ENCODE measurements around the gene F13B.
"Not testable (repeated sequence)": the region's sequence is repeated elsewhere in the genome, so short reads cannot be mapped to it uniquely, and the experiment has no call there.

Gene F13B

DNA sequence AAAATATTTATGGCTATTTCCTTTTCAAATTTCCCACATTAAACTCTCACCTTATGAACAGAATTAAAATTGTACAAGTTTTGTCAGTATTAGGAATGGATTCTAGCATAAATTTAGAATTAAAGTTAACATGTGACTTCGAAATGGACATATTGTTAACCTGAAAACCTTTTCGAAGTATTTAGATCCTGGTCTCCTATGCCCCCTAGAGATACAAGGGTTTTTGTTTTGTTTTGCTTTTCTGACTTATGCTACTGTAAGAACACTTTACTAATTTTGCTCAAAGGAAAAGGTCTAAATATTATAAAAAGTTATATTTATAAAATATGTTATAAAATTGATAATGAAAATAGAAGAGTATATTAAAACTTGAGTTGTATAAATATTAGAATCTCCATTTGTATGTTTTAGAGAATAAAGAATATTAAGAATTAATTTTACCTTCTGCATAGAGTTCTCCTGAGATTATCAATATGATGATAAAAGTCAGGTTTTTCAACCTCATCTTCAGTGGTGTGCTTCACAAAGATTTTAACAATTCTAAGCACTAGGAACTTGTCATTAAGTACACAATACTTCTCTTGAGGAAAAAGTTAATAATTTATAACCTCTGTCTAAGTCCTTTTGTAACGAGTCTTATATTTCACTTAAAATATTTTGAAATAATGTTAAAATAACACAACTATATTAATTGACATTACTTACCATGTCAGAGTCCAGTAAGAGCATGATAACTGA is at the start of gene F13B:
Gene F13B (minus strand): TSS at position 542 of the 738 bp plus-strand sequence. CDS start 37 bp downstream, at position 505.
- no peak for DNase-seq (ENCODE audit: low read depth, low spot score)
- H3K27ac ChIP-seq, result no peak within 1 kb of the TSS

DNA sequence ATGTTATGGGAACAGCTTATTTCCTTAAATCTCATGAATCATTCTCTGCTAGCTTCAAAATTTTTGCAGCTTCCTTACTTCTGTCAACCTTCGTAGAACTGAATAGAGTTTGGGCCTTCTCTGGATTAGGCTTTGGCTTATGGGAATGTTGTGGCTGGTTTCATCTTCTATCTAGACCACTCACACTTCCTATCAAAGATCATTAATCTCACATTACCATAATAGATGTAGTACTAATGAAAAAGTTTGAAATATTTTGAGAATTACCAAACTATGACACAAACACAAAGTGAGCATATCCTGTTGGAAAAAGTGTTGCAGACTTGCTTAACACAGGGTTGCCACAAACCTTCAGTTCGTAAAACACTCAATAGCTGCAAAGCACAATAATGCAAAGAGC is 49.1 kb upstream of the F13B start:
- no peak for DNase-seq (ENCODE audit: low read depth, low spot score)
- no peak overlapping the region for H3K27ac ChIP-seq

DNA sequence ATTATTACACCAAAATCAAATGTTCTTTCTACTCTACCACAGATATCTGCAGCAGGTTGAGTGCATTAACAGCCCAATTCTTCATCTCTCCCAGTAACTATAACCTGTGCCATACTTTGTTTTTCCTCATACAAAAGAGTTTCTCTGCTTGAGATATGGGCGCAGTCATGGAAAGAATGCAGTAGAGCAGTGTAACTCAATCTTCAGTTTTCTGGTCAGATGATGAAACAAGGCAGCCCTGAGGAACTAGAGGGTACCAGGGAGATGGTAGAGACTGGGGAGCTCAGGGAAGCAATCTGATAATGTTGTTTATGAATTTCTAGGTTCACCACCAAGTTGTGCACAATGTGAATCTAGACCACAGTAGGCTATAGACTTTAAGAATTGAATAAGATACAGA is 39.8 kb upstream of the F13B start:
- no peak overlapping the region for H3K27ac ChIP-seq
- DNase-seq (ENCODE audit: low read depth, low spot score), result no peak

GRCh38 chr1:197103300-197103699 is 36.2 kb upstream of the F13B start:
- no peak for DNase-seq (ENCODE audit: low read depth, low spot score)
- H3K27ac ChIP-seq, result no peak overlapping the region

GRCh38 chr1:197101978-197102377 is 34.9 kb upstream of the F13B start:
- DNase-seq (ENCODE audit: low read depth, low spot score), result no peak
- H3K27ac ChIP-seq, result no peak overlapping the region

DNA sequence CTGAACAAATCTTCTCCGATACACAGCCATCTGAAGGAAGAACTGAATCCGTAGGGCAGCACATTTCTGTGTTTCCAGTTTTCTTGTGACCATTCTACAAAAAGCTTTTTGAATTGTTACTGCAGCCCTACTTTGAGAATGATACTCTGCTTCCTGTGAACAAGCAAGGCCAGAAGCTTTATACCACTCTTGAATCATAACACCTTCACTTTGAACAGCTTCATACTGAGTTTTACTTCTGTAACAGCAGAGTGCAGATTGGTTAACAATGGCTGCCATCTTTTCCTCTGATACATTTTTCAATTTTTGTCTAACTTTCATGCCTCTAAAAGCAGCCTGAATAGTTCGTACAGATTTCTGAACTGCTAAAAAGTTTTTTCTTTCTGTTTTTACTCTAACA is 33.6 kb upstream of the F13B start:
- no peak overlapping the region for H3K27ac ChIP-seq
- no peak for DNase-seq (ENCODE audit: low read depth, low spot score)

GRCh38 chr1:197099444-197099843 is 32.4 kb upstream of the F13B start:
- DNase-seq (ENCODE audit: low read depth, low spot score), result no peak
- no peak overlapping the region for H3K27ac ChIP-seq

DNA sequence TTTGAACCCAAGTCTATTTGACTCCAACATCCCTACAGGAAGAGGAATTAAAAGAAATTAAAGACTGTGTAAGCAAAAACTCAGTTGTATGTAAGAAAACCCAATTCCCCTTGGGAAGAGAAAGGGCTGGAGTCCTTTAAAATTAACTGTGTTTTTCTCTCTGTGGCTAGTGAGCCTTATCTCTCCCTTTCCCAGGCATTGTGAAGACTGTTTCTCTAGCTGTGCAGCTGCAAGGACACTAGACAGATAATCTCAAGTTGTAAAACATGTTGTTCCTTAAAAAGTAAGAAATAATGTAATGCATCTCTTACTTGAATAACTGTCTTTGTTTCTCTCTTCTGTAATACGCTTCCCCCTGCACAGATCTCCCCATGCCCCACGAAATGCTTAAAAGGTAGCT is 29.9 kb upstream of the F13B start:
- DNase-seq (ENCODE audit: low read depth, low spot score); H3K27ac ChIP-seq: not testable (repeated sequence)

- DNase-seq (ENCODE audit: low read depth, low spot score), result no peak
- H3K27ac ChIP-seq, result no peak overlapping the region
These were observed 29.1 kb upstream of the F13B start for GRCh38 chr1:197096137-197096536.

- DNase-seq (ENCODE audit: low read depth, low spot score), result peak; percentile 3
These were observed 26.3 kb upstream of the F13B start for GRCh38 chr1:197093226-197093885.

GRCh38 chr1:197092491-197093023 is 25.5 kb upstream of the F13B start:
- DNase-seq (ENCODE audit: low read depth, low spot score), result no peak
- H3K27ac ChIP-seq, result no peak overlapping the region

More at GRCh38 chr1:197093226-197093885, 26.3 kb upstream of the F13B start:
- no peak overlapping the region for H3K27ac ChIP-seq

DNA sequence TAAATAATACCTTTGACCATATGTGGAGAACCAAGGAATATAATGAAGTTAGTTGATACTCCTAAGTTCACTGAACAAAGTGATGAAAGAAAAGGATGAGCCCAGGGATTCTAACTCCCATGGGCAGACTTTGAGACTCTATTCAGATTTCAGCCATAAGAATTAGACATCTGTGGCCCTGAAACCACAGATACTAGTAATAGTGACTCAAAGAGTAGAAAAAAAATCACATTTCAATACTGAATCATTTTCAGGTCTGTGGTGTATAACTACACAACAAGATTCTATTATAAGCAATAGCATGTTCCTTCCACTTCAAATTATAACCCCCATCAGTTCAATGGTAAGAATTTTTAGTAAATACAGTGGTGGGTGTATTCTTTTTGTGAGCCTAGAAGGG is 16.4 kb upstream of the F13B start:
- no peak for DNase-seq (ENCODE audit: low read depth, low spot score)
- H3K27ac ChIP-seq, result no peak overlapping the region

DNA sequence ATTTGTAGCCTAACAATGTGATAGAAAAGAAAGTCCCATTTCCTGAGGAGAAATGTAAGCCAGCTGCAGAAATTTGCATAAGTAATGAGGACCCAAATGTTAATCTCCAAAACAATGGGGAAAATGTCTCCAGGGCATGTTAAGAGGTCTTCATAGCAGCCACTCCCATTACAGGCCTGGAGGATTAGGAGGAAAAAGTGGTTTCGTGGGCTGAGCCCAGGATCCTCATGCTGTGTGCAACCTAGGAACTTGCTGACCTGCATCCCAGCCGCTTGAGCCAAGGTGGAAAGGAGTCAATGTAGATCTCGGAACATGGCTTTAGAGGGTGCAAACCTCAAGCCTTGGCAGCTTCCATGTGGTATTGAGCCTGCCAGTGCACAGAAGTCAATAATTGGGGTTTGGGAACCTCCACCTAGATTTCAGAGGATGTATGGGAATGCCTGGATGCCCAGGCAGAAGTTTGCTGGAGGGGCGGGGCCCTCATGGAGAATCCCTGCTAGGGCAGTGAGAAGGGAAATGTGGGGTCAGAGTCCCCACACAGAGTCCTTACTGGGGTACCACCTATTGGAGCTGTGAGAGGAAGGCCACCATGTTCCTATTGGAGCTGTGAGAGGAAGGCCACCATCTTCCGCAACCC is 14.2 kb upstream of the F13B start:
- no peak for DNase-seq (ENCODE audit: low read depth, low spot score)
- H3K27ac ChIP-seq, result no peak overlapping the region

DNA sequence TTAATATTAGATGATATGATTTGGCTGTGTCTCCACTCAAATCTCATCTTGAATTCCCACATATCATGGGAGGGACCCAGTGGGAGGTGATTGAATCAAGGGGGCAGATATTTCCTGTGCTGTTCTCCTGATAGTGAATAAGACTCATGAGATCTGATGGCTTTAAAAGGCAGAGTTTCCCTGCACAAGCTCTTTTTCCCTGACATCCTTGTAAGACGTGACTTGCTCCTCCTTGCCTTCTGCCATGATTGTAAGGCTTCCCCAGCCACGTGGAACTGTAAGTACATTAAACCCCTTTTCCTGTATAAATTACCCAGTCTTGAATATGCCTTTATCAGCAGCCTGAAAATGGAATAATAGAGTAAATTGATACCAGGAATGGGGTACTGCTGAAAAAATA is 13.3 kb upstream of the F13B start:
- DNase-seq (ENCODE audit: low read depth, low spot score), result no peak
- no peak overlapping the region for H3K27ac ChIP-seq

DNA sequence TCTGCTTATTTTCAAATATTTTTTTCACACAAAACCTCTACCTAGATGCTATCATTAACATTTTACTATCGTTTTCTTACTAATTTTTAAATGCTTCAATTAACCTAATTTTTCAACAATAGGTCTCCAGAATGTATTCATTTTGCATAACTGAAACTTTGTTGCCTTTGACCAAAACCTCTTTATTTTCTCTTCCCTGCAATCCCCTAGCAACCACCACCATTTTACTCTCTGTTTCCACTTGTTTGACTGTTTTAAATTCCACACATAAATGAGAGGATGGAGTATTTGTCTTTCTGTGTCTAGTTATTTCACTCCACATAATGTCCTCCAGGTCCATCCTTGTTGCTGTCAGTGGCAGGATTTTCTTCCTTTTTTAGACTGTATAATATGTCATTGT is 9.5 kb upstream of the F13B start:
- H3K27ac ChIP-seq, result no peak overlapping the region
- DNase-seq (ENCODE audit: low read depth, low spot score), result no peak

- H3K27ac ChIP-seq, result no peak overlapping the region
- DNase-seq (ENCODE audit: low read depth, low spot score), result no peak
These were observed 6.9 kb upstream of the F13B start for GRCh38 chr1:197073978-197074377.

DNA sequence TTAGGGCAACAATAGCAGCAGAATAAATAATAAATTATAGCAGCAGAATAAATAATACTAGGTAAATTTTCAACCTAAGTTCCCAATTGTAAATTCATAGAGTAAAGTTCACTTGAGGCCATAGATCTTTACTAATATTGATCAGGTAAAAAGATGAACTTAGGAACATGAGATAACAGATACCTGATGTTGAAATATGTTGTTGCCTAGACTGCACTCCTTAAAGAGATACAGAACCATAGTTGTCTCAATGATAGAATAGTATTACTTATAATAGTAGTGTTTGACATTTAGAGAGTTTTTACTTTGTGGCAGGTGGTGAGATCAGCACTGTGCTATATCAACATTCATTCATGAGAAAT is 378 bp upstream of the F13B start:
- no peak overlapping the region for H3K27ac ChIP-seq
- DNase-seq (ENCODE audit: low read depth, low spot score), result no peak

DNA sequence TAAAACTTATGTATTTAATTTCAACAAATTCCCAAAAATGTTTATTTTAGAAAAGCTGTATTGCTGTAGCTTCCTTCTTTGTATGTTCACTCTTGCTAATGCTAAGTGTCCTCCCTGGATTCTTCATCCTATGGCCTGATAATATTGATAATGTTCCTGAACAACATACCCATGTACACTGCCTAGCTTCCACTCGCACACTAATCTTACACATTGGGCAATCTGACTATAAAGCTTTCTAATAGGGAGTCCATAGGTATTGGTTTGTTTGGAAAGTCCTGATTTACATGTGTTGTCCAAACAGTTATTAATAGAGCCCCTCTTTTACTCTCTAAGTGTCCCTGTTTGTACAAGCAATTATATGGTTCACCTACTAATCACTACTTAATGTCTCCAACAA is 783 bp downstream of the F13B start:
- no peak overlapping the region for H3K27ac ChIP-seq
- DNase-seq (ENCODE audit: low read depth, low spot score), result no peak

- H3K27ac ChIP-seq, result no peak overlapping the region
- DNase-seq (ENCODE audit: low read depth, low spot score), result no peak
These were observed 1.5 kb downstream of the F13B start for GRCh38 chr1:197065559-197065958.

GRCh38 chr1:197063212-197063611 is 3.8 kb downstream of the F13B start:
- H3K27ac ChIP-seq, result no peak overlapping the region

GRCh38 chr1:197062692-197063091 is 4.4 kb downstream of the F13B start:
- DNase-seq (ENCODE audit: low read depth, low spot score), result no peak
- H3K27ac ChIP-seq, result no peak overlapping the region

More at GRCh38 chr1:197063212-197063611, 3.8 kb downstream of the F13B start:
- no peak for DNase-seq (ENCODE audit: low read depth, low spot score)

Measured in epithelial cell of prostate (primary cell).